Osteocyte (in vitro differentiated cells): ENCODE results near the gene CD84. TPM values are rescaled to one million over a fixed set of nuclear protein-coding genes. Genes with fewer than 3 reads are reported as not detected.

Experiments
- DNase-seq: peaks from one replicate; pipeline ENCODE4 v3.0.0; 2021; ENCODE audit warnings: mixed read lengths; ENCODE audit not compliant: unreplicated experiment; ENCODE audit errors: extremely low spot score
- H3K27ac Mint-ChIP-seq: one replicate; pipeline ENCODE4 v1.8.0; 2021; ENCODE audit warnings: mild to moderate bottlenecking, mixed read lengths; ENCODE audit not compliant: unreplicated experiment
- H3K27me3 Mint-ChIP-seq: one replicate; pipeline ENCODE4 v1.8.0; 2021; ENCODE audit warnings: mixed read lengths; ENCODE audit not compliant: unreplicated experiment
- H3K36me3 Mint-ChIP-seq: one replicate; pipeline ENCODE4 v1.8.0; 2021; ENCODE audit warnings: mixed read lengths; ENCODE audit not compliant: unreplicated experiment
- H3K4me1 Mint-ChIP-seq: one replicate; pipeline ENCODE4 v1.8.0; 2021; ENCODE audit warnings: mixed read lengths; ENCODE audit not compliant: unreplicated experiment
- H3K4me3 Mint-ChIP-seq: one replicate; pipeline ENCODE4 v1.8.0; 2021; ENCODE audit warnings: mild to moderate bottlenecking, moderate library complexity, mixed read lengths; ENCODE audit not compliant: unreplicated experiment
- H3K9me3 Mint-ChIP-seq: one replicate; pipeline ENCODE4 v1.8.0; 2021; ENCODE audit warnings: mixed read lengths; ENCODE audit not compliant: unreplicated experiment
- CTCF ChIP-seq: fragments of 200-600 bp; sonication (generic); IDR thresholded peaks from 2 replicates; pipeline ENCODE4 v1.5.0; 2021; ENCODE audit warnings: antibody characterized with exemption, mild to moderate bottlenecking, moderate library complexity
- total RNA-seq: library from RNA; stranded (reverse); gene quantifications from 2 replicates; pipeline ENCODE4 v1.2.1, GENCODE V29; 2021

CD84 gene
- total RNA-seq, 1 donor from 2014 or later, result not detected

GRCh38 chr1:160542303-160542945 is 36.9 kb downstream of the CD84 start:
- Mint-ChIP-seq H3K27me3 (no peaks in the 10 kb centered on the region), H3K9me3 (no peaks in the 10 kb centered on the region), H3K27ac (peak overlapping the region; percentile 38), H3K4me1 (peaks cover 7% of the 10 kb centered on the region), H3K4me3 (no peak overlapping the region), H3K36me3 (no peaks in the 10 kb centered on the region)
- DNase-seq, result no peak
- TF ChIP-seq CTCF, result no peak

- H3K4me3 Mint-ChIP-seq, result no peak overlapping the region
- H3K36me3 Mint-ChIP-seq, result no peaks in the 10 kb centered on the region
- H3K9me3 Mint-ChIP-seq, result no peaks in the 10 kb centered on the region
- no peak for TF ChIP-seq CTCF
- no peaks in the 10 kb centered on the region for H3K27me3 Mint-ChIP-seq
- no peak overlapping the region for H3K27ac Mint-ChIP-seq
- DNase-seq, result no peak
- peaks cover 7% of the 10 kb centered on the region for H3K4me1 Mint-ChIP-seq
Observed at GRCh38 chr1:160541622-160542302, 37.5 kb downstream of the CD84 start.

- H3K4me1 Mint-ChIP-seq, result peaks cover 7% of the 10 kb centered on the region
- no peaks in the 10 kb centered on the region for H3K36me3 Mint-ChIP-seq
Observed at GRCh38 chr1:160540859-160541233, 38.5 kb downstream of the CD84 start.

GRCh38 chr1:160539990-160540858 is 39.1 kb downstream of the CD84 start:
- TF ChIP-seq CTCF, result no peak
- H3K27ac Mint-ChIP-seq, result no peak overlapping the region
- H3K4me1 Mint-ChIP-seq, result peaks cover 7% of the 10 kb centered on the region
- DNase-seq, result no peak
- no peaks in the 10 kb centered on the region for H3K27me3 Mint-ChIP-seq
- no peak overlapping the region for H3K4me3 Mint-ChIP-seq
- peaks cover 9% of the 10 kb centered on the region for H3K9me3 Mint-ChIP-seq
- H3K36me3 Mint-ChIP-seq, result no peaks in the 10 kb centered on the region

More at GRCh38 chr1:160540859-160541233, 38.5 kb downstream of the CD84 start:
- Mint-ChIP-seq H3K27ac (no peak overlapping the region), H3K27me3 (no peaks in the 10 kb centered on the region), H3K9me3 (peaks cover 6% of the 10 kb centered on the region), H3K4me3 (no peak overlapping the region)
- TF ChIP-seq CTCF, result no peak
- no peak for DNase-seq

GRCh38 chr1:160539684-160539989 is 39.7 kb downstream of the CD84 start:
- Mint-ChIP-seq H3K9me3 (peaks cover 12% of the 10 kb centered on the region), H3K4me1 (peaks cover 7% of the 10 kb centered on the region), H3K27me3 (no peaks in the 10 kb centered on the region), H3K4me3 (no peak overlapping the region), H3K36me3 (no peaks in the 10 kb centered on the region), H3K27ac (no peak overlapping the region)
- TF ChIP-seq CTCF, result no peak
- DNase-seq, result no peak
